ENCODE results near the gene SPINT1.

SPINT1 gene

DNA sequence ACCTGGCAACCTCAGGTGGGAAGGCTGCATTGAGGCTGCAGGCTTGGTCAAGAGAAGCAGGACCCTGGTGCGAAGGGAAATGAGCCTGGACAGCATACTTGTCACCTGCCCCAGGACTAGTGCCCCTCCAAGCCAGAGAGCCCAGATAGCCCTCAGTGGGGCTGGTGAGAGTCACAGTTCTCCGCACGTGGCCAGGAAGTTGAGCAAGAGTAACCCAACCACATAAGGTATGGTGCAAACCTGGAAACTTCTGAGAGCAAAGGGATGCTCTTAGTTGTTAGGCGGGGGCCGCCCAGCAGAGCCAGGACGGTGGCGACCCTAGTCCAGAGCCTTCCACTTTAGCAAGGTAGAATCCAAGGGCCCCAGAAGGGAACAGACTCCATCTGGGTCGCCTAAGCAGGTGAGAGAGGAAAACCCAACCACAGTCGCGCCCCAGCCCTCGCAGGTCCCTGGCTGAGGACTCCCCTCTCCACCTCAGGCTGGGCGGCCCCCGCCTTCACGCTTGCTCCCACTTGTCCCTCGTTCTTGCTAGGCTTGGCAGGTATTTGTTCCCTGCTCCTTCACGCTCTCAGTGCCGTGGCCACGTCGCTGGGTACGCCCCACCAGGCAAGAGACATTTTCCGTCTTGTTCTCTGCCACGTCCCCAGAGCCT, 49.3 kb downstream of the SPINT1 start:
- DNase-seq (ENCODE audit: low spot score) (no peak), FAIRE-seq (no peak)

DNA sequence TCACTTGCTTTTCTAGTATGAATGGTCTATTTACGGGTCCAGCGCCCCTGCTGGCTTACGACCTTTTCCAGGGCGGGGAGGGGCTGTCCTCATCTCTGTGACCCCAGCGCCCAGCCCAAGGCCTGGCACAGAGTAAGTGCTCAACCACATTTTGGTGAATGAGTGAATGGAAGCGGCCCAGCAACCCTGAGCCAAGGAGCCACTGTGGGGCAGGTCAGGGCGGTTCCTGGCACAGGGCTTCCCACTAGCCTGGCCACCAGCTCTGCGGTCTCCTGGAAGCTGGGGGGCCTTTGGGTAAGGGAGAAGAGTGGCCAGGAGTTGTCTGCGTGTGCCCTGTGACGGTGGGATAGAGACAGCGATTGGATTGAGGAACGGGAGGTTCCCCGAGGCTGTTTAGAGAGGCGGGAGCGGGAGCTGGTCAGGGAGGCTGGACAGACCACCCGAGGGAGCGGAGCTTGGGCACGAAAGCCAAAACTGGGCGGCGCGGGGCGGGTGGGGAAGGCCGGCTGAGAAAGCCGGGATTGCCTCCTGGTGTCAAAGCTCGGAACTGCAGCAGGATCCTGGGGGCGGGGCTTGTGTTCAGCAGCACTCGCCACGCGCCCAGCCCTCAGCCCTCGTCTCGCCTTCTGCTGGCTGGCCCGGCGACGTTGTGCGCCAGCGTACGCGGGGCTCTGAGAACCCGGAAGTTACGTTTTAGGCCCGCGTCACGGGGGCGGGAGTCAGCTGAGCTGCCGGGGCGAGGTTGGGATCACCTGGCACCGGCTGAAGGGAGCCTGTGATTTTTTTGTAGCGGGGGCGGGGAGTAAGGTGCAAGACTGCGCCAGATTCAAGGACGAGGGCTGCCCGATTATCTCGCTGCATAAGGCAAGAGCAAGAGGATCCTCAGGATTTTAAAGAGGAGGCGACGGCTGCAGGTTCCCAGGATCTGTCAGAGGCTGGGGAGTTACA, 50.2 kb downstream of the SPINT1 start, which contains the start of gene VPS18:
TSS of gene VPS18 (plus strand) at position 718 of the 948 bp plus-strand sequence. CDS start 319 bp downstream, outside the sequence.
- peak; percentile 65 for FAIRE-seq
- DNase-seq (ENCODE audit: low spot score): peak; percentile 90

DNA sequence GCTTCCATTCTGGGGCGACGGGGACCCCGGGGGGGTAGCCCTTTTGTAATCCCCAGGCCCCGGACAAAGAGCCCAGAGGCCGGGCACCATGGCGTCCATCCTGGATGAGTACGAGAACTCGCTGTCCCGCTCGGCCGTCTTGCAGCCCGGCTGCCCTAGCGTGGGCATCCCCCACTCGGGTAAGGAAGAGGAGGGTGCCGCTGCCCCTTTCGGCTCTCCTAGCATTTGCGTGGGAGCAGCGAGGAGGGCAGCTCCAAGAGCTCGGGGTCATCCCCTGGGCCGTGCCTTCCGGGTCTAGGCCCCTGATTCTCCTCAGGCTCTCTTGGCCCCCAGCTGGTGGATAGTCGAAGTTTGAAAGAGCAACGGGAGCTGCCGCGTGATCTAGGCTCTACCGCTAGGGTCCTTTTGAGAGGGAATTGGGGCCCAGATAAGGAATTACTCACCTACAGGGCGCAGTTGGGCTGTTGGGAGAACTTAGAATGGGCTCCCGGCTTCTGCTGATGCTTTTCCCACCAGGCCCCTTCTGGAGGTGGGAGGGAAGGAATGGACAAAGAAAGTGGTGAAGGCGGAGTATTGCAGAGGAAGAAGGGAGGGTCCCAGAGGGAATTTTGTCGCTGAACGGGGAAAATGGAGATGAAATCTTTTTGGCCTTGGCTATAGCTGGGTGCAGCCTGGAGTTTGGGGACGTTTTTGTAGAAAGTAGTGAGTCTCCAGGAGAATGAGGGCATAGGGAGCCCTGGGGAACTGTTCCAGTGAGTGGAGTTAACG, 51.0 kb downstream of the SPINT1 start:
- peak; percentile 67 for DNase-seq (ENCODE audit: low spot score)
- FAIRE-seq: no peak

DNA sequence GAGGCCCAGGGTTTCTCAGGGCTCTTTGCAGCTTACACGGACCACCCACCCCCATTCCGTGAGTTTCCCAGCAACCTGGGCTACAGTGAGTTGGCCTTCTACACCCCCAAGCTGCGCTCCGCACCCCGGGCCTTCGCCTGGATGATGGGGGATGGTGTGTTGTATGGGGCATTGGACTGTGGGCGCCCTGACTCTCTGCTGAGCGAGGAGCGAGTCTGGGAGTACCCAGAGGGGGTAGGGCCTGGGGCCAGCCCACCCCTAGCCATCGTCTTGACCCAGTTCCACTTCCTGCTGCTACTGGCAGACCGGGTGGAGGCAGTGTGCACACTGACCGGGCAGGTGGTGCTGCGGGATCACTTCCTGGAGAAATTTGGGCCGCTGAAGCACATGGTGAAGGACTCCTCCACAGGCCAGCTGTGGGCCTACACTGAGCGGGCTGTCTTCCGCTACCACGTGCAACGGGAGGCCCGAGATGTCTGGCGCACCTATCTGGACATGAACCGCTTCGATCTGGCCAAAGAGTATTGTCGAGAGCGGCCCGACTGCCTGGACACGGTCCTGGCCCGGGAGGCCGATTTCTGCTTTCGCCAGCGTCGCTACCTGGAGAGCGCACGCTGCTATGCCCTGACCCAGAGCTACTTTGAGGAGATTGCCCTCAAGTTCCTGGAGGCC, 55.8 kb downstream of the SPINT1 start:
- DNase-seq (ENCODE audit: low spot score) (no peak), FAIRE-seq (no peak)

DNA sequence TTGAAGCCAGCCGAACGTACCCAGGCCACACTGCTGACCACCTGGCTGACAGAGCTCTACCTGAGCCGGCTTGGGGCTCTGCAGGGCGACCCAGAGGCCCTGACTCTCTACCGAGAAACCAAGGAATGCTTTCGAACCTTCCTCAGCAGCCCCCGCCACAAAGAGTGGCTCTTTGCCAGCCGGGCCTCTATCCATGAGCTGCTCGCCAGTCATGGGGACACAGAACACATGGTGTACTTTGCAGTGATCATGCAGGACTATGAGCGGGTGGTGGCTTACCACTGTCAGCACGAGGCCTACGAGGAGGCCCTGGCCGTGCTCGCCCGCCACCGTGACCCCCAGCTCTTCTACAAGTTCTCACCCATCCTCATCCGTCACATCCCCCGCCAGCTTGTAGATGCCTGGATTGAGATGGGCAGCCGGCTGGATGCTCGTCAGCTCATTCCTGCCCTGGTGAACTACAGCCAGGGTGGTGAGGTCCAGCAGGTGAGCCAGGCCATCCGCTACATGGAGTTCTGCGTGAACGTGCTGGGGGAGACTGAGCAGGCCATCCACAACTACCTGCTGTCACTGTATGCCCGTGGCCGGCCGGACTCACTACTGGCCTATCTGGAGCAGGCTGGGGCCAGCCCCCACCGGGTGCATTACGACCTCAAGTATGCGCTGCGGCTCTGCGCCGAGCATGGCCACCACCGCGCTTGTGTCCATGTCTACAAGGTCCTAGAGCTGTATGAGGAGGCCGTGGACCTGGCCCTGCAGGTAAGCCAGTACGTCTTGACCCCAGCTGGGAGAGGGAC, 56.6 kb downstream of the SPINT1 start:
- DNase-seq (ENCODE audit: low spot score): no peak
- FAIRE-seq: no peak

DNA sequence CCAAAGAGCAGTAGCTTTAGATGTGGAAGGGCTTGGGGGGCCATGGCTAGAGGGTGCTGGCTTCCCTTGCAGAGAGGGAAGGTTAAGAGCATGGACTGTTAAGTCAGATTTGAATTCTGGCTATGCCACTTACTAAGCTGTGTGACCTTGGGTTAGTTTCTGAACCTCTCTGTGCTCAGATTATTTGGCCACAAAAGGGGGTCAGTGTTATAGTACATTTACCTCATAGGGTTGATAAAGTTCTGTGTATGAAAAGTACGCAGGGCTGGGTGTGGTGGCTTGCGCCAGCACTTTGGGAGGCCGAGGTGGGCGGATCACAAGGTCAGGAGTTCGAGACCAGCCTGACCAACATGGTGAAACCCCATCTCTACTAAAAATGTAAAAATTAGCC, 57.2 kb downstream of the SPINT1 start:
- DNase-seq (ENCODE audit: low spot score) (no peak), FAIRE-seq (no peak)

DNA sequence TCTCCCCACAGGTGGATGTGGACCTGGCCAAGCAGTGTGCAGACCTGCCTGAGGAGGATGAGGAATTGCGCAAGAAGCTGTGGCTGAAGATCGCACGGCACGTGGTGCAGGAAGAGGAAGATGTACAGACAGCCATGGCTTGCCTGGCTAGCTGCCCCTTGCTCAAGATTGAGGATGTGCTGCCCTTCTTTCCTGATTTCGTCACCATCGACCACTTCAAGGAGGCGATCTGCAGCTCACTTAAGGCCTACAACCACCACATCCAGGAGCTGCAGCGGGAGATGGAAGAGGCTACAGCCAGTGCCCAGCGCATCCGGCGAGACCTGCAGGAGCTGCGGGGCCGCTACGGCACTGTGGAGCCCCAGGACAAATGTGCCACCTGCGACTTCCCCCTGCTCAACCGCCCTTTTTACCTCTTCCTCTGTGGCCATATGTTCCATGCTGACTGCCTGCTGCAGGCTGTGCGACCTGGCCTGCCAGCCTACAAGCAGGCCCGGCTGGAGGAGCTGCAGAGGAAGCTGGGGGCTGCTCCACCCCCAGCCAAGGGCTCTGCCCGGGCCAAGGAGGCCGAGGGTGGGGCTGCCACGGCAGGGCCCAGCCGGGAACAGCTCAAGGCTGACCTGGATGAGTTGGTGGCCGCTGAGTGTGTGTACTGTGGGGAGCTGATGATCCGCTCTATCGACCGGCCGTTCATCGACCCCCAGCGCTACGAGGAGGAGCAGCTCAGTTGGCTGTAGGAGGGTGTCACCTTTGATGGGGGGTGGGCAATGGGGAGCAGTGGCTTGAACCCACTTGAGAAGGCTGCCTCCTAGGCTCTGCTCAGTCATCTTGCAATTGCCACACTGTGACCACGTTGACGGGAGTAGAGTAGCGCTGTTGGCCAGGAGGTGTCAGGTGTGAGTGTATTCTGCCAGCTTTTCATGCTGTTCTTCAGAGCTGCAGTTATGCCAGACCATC, 59.0 kb downstream of the SPINT1 start:
- no peak for FAIRE-seq
- DNase-seq (ENCODE audit: low spot score): no peak

DNA sequence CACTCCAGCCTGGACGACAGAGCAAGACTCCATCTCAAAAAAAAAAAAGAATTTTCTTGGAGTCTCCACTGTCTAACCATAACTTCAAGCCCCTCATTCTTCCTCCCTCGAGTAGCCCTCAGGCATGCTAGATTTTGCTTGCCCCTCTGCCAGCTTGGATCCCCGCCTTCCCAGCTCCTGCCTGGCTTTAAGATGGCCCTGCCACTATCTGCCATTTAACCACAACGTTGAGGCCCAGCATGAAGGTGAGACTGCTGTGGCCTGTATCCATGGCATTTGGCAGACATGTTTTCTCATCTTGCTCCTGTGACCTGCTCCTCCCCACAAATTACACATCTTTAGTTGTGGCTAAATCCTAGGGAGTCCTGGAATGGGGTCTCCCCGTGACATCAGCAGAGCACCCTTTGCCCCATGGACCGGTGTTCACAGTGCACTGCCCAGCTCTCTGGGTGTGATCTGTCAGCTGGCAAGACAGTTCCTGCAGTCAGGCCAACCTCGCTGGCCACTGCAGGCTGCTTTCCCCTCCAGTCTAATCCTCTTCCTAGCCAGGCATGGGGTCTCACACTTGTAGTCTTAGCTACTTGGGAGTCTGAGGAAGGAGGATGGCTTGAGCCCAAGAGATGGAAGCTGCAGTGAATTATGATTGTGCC, 60.8 kb downstream of the SPINT1 start:
- DNase-seq (ENCODE audit: low spot score) (no peak), FAIRE-seq (no peak)

DNA sequence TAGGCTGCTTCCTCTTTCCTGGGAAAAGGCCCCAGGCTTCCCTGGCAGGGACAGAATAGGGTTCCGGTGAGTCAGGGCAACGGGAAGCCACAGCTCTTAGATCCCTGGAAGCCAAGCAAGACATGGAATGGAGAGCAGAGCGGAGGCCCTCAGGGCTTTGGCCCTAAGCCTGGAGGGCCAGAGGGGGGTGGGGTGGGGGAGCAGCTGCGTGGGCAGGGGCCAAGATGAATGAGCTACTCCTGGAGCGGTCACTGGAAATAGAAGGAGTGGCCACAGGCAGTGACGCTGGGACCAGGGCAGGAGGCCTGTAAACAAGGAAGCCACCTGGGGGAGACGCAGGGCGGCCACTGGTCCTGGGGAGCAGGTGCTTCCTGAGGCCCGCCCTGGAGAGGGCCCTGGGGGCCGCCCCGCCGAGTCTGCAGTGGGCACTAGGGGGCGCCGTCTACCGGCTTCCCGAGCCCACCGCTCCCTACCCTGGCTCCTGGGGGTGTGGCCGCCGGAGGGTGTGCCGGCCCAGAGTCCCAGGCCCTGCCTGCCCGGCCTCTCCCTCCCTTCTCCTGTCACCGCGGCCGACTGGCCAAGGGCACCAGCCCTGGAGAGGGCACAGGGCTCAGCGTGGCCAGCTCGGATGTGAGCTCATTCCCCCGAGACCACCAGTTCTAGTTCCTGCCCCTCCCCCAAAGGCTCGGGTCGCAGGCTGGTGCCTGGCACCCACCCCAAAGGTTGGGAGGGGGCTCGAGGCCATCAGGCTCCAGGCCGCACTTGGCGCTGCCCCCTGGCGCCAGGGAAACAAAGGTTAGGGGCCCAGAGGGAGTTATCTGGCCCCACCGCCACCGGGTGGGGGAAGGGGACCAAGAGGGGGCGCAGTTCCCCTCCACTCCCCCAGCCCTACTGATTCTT, 62.5 kb downstream of the SPINT1 start:
- DNase-seq (ENCODE audit: low spot score) (peak; percentile 80), FAIRE-seq (peak; percentile 57)

DNA sequence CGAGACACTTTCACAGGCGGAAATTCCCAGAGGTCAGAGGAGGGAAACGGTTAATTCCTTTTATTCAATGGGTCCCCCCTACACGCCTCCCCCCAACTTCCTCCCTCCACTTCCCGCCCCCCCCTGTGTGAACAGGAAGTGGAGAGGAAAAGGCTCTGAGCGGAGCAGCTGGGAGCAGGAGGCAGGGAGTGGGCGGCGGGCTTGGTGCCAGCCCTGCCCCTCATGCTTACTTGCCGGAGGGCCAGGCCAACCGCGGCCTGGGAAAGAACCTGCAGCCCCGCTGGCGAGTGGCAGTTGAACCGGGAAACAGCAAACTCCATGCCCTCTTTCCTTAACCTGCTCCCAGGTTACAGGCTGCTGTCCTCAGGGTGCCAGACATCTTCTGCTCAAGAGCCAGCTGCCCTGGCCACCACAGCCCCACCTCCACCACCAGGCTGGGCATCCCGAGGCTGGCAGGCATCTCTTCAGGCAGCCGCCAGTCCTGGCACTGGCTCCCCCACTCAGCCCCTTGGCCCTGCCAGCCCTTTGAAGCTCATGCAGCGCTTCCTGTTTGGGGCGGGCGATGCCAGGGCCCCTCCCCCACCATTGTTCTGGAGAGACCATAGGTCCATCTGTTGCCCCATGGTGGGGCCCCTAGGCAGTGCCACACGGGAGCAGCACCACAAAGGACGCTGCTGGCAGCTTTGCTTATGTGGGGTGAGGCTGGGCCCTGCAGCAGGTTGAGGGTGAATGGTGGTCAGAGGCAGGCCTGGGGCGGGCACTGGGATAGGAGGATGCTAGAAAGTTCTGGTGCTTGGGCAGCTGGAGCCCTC, 63.3 kb downstream of the SPINT1 start:
- FAIRE-seq: no peak
- no peak for DNase-seq (ENCODE audit: low spot score)

Data from RCC 7860 (cell line).